Activated T-helper 17 cell treated with anti-CD3 and anti-CD28 coated beads, Interleukin-2, amount 50 U/mL, for 72 hours (primary cell): ENCODE results near the gene WDR33. TPM values are rescaled to one million over a fixed set of nuclear protein-coding genes. Genes with fewer than 3 reads are reported as not detected.
A peak's percentile ranks its signal among the peaks of the same experiment; 100 is the strongest.
"Not testable (repeated sequence)": the region's sequence is repeated elsewhere in the genome, so short reads cannot be mapped to it uniquely, and the experiment has no call there.

ENCODE experiments used
- ATAC-seq: fragments of 150-1000 bp; cut with Tn5 transposase; replicated peaks from 2 replicates; pipeline ENCODE4 v1.10.0; 2021; ENCODE audit warnings: mild to moderate bottlenecking, moderate library complexity
- H3K27ac Mint-ChIP-seq: one replicate; pipeline ENCODE4 v1.8.0; 2022; ENCODE audit warnings: mixed read lengths
- H3K27me3 Mint-ChIP-seq: one replicate; pipeline ENCODE4 v1.8.0; 2022; ENCODE audit warnings: mixed read lengths
- H3K36me3 Mint-ChIP-seq: one replicate; pipeline ENCODE4 v1.8.0; 2022; ENCODE audit warnings: low read depth, mild to moderate bottlenecking, mixed read lengths
- H3K4me1 Mint-ChIP-seq: one replicate; pipeline ENCODE4 v1.8.0; 2022; ENCODE audit warnings: mixed read lengths
- H3K4me3 Mint-ChIP-seq: one replicate; pipeline ENCODE4 v1.8.0; 2022; ENCODE audit warnings: mild to moderate bottlenecking, mixed read lengths
- H3K9me3 Mint-ChIP-seq: one replicate; pipeline ENCODE4 v1.8.0; 2022; ENCODE audit warnings: mixed read lengths
- total RNA-seq, 2 donors: library from RNA; stranded (reverse); gene quantifications; one replicate each; pipeline ENCODE4 v1.2.3, GENCODE V29; 2022

WDR33 gene
- total RNA-seq, result 10 to 100 TPM; 72.6 to 80.3 TPM

- Mint-ChIP-seq H3K27me3 (no peaks in the 10 kb centered on the region), H3K27ac (peak within 1 kb of the TSS; percentile 99), H3K36me3 (peaks cover 46% of the 10 kb centered on the region), H3K4me3 (peak within 1 kb of the TSS; percentile 99), H3K4me1 (peaks cover 23% of the 10 kb centered on the region), H3K9me3 (no peaks in the 10 kb centered on the region)
- ATAC-seq, result peak; percentile 99
Observed at GRCh38 chr2:127810619-127811396, at the start of gene WDR33. Gene WDR33, minus strand, starts transcription at chr2:127811171. Its CDS starts 40,190 bp downstream, at chr2:127770981.

- H3K4me3 Mint-ChIP-seq, result no peak overlapping the region
- ATAC-seq, result no peak
- H3K9me3 Mint-ChIP-seq, result no peaks in the 10 kb centered on the region
- H3K27me3 Mint-ChIP-seq, result no peaks in the 10 kb centered on the region
- H3K36me3 Mint-ChIP-seq, result peaks cover 44% of the 10 kb centered on the region
- no peak overlapping the region for H3K27ac Mint-ChIP-seq
- no peaks in the 10 kb centered on the region for H3K4me1 Mint-ChIP-seq
Observed at GRCh38 chr2:127860130-127860529, 49.2 kb upstream of the WDR33 start.

- Mint-ChIP-seq H3K9me3 (no peaks in the 10 kb centered on the region), H3K4me1 (no peaks in the 10 kb centered on the region), H3K27me3 (no peaks in the 10 kb centered on the region), H3K4me3 (peak overlapping the region; percentile 19), H3K36me3 (peaks cover 44% of the 10 kb centered on the region), H3K27ac (no peak overlapping the region)
- ATAC-seq, result no peak
Observed at GRCh38 chr2:127859712-127860085, 48.7 kb upstream of the WDR33 start.

GRCh38 chr2:127857265-127857808 lies 46.4 kb upstream of the WDR33 start:
- Mint-ChIP-seq H3K4me3 (peak overlapping the region; percentile 94), H3K27ac (peak overlapping the region; percentile 90), H3K9me3 (no peaks in the 10 kb centered on the region), H3K36me3 (peaks cover 48% of the 10 kb centered on the region), H3K27me3 (no peaks in the 10 kb centered on the region), H3K4me1 (peaks cover 12% of the 10 kb centered on the region)
- ATAC-seq, result no peak

GRCh38 chr2:127853671-127854070 lies 42.7 kb upstream of the WDR33 start:
- peaks cover 85% of the 10 kb centered on the region for H3K36me3 Mint-ChIP-seq
- ATAC-seq, result peak; percentile 29
- H3K9me3 Mint-ChIP-seq, result no peaks in the 10 kb centered on the region
- peak overlapping the region; percentile 94 for H3K4me3 Mint-ChIP-seq
- peak overlapping the region; percentile 6 for H3K27ac Mint-ChIP-seq
- peaks cover 12% of the 10 kb centered on the region for H3K4me1 Mint-ChIP-seq
- no peaks in the 10 kb centered on the region for H3K27me3 Mint-ChIP-seq

GRCh38 chr2:127852388-127852787 lies 41.4 kb upstream of the WDR33 start:
- Mint-ChIP-seq H3K36me3 (peaks cover 93% of the 10 kb centered on the region), H3K9me3 (no peaks in the 10 kb centered on the region), H3K27me3 (no peaks in the 10 kb centered on the region), H3K4me1 (peaks cover 12% of the 10 kb centered on the region), H3K27ac (no peak overlapping the region), H3K4me3 (no peak overlapping the region)
- no peak for ATAC-seq

GRCh38 chr2:127847931-127848330 lies 37.0 kb upstream of the WDR33 start:
- no peaks in the 10 kb centered on the region for H3K4me1 Mint-ChIP-seq
- peaks cover 84% of the 10 kb centered on the region for H3K36me3 Mint-ChIP-seq

GRCh38 chr2:127844973-127845372 lies 34.0 kb upstream of the WDR33 start:
- Mint-ChIP-seq H3K36me3 (peaks cover 55% of the 10 kb centered on the region), H3K27me3 (no peaks in the 10 kb centered on the region), H3K4me3 (no peak overlapping the region), H3K4me1 (no peaks in the 10 kb centered on the region), H3K9me3 (no peaks in the 10 kb centered on the region), H3K27ac (no peak overlapping the region)
- ATAC-seq, result no peak

More at GRCh38 chr2:127847931-127848330, 37.0 kb upstream of the WDR33 start:
- ATAC-seq, result peak; percentile 28
- H3K27ac Mint-ChIP-seq, result no peak overlapping the region
- no peaks in the 10 kb centered on the region for H3K27me3 Mint-ChIP-seq
- no peaks in the 10 kb centered on the region for H3K9me3 Mint-ChIP-seq
- no peak overlapping the region for H3K4me3 Mint-ChIP-seq

GRCh38 chr2:127843677-127844076 lies 32.7 kb upstream of the WDR33 start:
- Mint-ChIP-seq H3K27ac (no peak overlapping the region), H3K36me3 (peaks cover 42% of the 10 kb centered on the region), H3K4me1 (no peaks in the 10 kb centered on the region), H3K27me3 (no peaks in the 10 kb centered on the region), H3K4me3 (no peak overlapping the region), H3K9me3 (no peaks in the 10 kb centered on the region)
- no peak for ATAC-seq

- no peaks in the 10 kb centered on the region for H3K4me1 Mint-ChIP-seq
- no peak overlapping the region for H3K27ac Mint-ChIP-seq
- peaks cover 21% of the 10 kb centered on the region for H3K36me3 Mint-ChIP-seq
- no peaks in the 10 kb centered on the region for H3K27me3 Mint-ChIP-seq
- no peaks in the 10 kb centered on the region for H3K9me3 Mint-ChIP-seq
- ATAC-seq, result no peak
- H3K4me3 Mint-ChIP-seq, result no peak overlapping the region
Observed at GRCh38 chr2:127841466-127842178, 30.7 kb upstream of the WDR33 start.

GRCh38 chr2:127840893-127841292 lies 29.9 kb upstream of the WDR33 start:
- ATAC-seq, result no peak
- no peak overlapping the region for H3K4me3 Mint-ChIP-seq
- no peak overlapping the region for H3K27ac Mint-ChIP-seq
- no peaks in the 10 kb centered on the region for H3K4me1 Mint-ChIP-seq
- no peaks in the 10 kb centered on the region for H3K9me3 Mint-ChIP-seq
- peaks cover 14% of the 10 kb centered on the region for H3K36me3 Mint-ChIP-seq
- no peaks in the 10 kb centered on the region for H3K27me3 Mint-ChIP-seq

GRCh38 chr2:127834951-127835350 lies 24.0 kb upstream of the WDR33 start:
- Mint-ChIP-seq H3K27me3 (no peaks in the 10 kb centered on the region), H3K4me1 (peaks cover under 1% of the 10 kb centered on the region), H3K4me3 (no peak overlapping the region), H3K9me3 (no peaks in the 10 kb centered on the region), H3K36me3 (no peaks in the 10 kb centered on the region), H3K27ac (no peak overlapping the region)
- ATAC-seq, result no peak

GRCh38 chr2:127829845-127830246 lies 18.9 kb upstream of the WDR33 start:
- Mint-ChIP-seq H3K27ac (peak overlapping the region; percentile 81), H3K36me3 (no peaks in the 10 kb centered on the region), H3K27me3 (no peaks in the 10 kb centered on the region), H3K4me1 (peaks cover 13% of the 10 kb centered on the region), H3K9me3 (no peaks in the 10 kb centered on the region), H3K4me3 (peak overlapping the region; percentile 69)
- ATAC-seq, result peak; percentile 98

GRCh38 chr2:127826708-127827107 lies 15.7 kb upstream of the WDR33 start:
- H3K27me3 Mint-ChIP-seq, H3K4me3 Mint-ChIP-seq, H3K36me3 Mint-ChIP-seq, ATAC-seq, H3K9me3 Mint-ChIP-seq, H3K27ac Mint-ChIP-seq: not testable (repeated sequence)
- peaks cover 13% of the 10 kb centered on the region for H3K4me1 Mint-ChIP-seq

GRCh38 chr2:127826047-127826446 lies 15.1 kb upstream of the WDR33 start:
- peaks cover 13% of the 10 kb centered on the region for H3K4me1 Mint-ChIP-seq
- no peak for ATAC-seq
- no peak overlapping the region for H3K4me3 Mint-ChIP-seq
- H3K27me3 Mint-ChIP-seq, result no peaks in the 10 kb centered on the region
- H3K9me3 Mint-ChIP-seq, result peaks cover under 1% of the 10 kb centered on the region
- H3K36me3 Mint-ChIP-seq, result no peaks in the 10 kb centered on the region
- no peak overlapping the region for H3K27ac Mint-ChIP-seq
